NB4 (cell line): ENCODE measurements around the gene MAN1B1.

ENCODE experiments used
- CTCF ChIP-seq: IDR thresholded peaks from one replicate; pipeline ENCODE4 v1.5.1; 2012; ENCODE audit warnings: low read depth, low read length
- MYC ChIP-seq: IDR thresholded peaks from 2 replicates; pipeline ENCODE4 v1.6.1; 2011; ENCODE audit warnings: low read depth, low read length
- POLR2A ChIP-seq: IDR thresholded peaks from 2 replicates; pipeline ENCODE4 v1.6.1; 2011; ENCODE audit warnings: mild to moderate bottlenecking; ENCODE audit not compliant: insufficient read length; ENCODE audit errors: extremely low read depth

- TF ChIP-seq POLR2A (no peak), CTCF (no peak), MYC (no peak)
These were observed 62.6 kb downstream of the MAN1B1 start for GRCh38 chr9:137149363-137149762.
